ENCODE results near the gene C10orf143.

Gene C10orf143

DNA sequence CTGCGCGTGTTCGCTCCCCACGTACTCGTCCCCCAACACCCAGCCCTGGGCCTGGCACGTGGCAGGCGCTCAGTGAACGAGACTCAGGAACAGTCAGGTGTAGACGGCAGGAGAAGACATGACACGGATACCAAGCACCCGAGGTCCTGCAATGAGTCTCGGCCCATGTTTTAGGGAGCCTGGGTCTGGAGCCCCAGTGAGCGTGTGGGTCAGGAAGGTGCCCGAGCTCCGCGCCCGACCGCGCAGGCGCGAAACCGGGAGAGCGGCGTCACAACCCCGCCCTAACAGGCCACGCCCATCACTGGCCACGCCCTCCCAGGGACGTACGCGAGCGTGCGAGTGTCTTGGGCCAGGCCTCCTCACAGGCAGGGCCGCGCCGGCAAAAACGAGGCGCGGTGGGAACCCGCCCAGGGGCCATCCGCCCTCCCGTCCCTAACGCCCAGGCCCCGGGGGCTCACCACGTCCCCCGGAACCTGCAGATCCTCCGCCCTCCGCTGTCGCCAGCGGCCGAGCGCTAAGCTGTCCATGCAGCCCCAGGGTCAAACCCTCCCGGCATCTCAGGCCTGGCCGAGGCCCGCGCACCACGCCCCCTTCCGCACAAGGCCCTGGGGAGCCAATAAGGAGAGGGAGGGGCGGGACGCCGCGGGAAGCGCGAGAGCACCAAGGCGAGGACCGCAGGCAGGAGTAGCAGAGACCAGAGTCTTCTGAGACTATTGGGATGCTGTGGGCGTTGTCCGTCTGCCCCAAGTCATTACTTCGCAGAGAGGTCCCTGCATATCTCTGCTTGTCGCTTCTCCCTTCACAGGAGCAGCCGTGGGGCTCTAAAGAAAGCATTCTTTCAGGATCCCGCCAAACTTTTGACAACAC lies at the start of gene C10orf143:
Gene C10orf143 (minus strand): TSS at position 585 of the 867 bp plus-strand sequence. CDS start 58 bp downstream, at position 527.
- peak within 1 kb of the TSS; percentile 68 for H3K4me3 ChIP-seq (ENCODE audit: low read depth, low read length)
- in situ Hi-C loops (cut with HindIII; ENCODE audit: low sequenced_read_pairs): no loop called here
- TF ChIP-seq, protein P1, sequence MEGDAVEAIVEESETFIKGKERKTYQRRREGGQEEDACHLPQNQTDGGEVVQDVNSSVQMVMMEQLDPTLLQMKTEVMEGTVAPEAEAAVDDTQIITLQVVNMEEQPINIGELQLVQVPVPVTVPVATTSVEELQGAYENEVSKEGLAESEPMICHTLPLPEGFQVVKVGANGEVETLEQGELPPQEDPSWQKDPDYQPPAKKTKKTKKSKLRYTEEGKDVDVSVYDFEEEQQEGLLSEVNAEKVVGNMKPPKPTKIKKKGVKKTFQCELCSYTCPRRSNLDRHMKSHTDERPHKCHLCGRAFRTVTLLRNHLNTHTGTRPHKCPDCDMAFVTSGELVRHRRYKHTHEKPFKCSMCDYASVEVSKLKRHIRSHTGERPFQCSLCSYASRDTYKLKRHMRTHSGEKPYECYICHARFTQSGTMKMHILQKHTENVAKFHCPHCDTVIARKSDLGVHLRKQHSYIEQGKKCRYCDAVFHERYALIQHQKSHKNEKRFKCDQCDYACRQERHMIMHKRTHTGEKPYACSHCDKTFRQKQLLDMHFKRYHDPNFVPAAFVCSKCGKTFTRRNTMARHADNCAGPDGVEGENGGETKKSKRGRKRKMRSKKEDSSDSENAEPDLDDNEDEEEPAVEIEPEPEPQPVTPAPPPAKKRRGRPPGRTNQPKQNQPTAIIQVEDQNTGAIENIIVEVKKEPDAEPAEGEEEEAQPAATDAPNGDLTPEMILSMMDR (IDR thresholded peaks at IDR 0.05; ENCODE audit: low read depth, low read length, missing control alignments): no peak
- peak; percentile 94 for DNase-seq (ENCODE audit: low read depth)

DNA sequence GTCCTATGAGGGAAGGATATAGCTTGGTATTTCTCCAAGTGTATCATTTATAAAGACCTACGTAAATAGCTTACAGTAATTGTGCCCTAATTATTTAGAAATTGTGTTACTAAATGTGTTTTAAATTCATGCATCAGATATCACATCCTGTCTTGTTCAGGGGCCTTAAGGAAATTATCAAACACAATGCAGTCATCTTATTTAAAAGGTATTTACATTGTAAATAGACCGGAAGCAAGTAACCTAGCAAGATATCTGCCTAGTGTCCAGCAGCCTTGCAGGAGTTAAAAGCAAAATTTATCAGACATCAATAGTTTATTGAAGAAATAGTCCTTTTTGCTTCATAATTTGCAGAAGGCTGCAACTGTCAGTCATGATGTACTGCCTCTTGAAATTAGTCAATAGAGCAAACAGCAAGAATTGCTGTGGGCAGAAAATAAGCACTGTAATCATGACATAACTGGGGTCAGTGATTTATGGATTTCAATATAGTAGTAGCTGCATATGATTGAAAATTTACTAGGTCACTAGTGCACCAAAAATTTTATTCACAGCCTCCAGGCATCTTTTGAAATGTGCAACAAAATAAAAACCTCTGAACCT lies 48.7 kb upstream of the C10orf143 start:
- DNase-seq (ENCODE audit: low read depth): no peak
- no peak overlapping the region for H3K4me3 ChIP-seq (ENCODE audit: low read depth, low read length)
- in situ Hi-C loops (cut with HindIII; ENCODE audit: low sequenced_read_pairs): no loop called here
- TF ChIP-seq, protein P1 (IDR thresholded peaks at IDR 0.05; ENCODE audit: low read depth, low read length, missing control alignments): no peak

DNA sequence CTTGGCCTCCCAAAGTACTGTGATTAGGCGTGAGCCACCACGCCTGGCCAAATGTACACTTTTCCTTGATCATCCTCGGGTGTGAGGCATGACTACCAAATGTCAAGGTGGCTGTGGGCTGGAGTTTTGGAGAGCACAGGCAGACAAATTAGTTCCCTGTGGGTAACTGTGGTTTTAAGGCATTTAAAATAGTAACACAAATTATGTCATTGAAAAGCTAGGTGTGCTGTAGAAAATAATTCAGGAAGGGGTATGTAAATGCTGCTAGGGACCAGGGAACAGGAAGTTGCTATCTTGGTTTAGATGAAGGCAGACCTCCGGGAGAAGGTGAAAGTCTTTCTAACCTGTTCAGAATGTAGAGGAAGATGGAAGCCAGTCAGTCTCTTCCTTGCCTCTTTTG lies 35.4 kb upstream of the C10orf143 start:
- no peak for DNase-seq (ENCODE audit: low read depth)
- H3K4me3 ChIP-seq (ENCODE audit: low read depth, low read length): no peak overlapping the region
- TF ChIP-seq, protein P1 (IDR thresholded peaks at IDR 0.05; ENCODE audit: low read depth, low read length, missing control alignments): no peak
- in situ Hi-C loops (cut with HindIII; ENCODE audit: low sequenced_read_pairs): no loop called here

DNA sequence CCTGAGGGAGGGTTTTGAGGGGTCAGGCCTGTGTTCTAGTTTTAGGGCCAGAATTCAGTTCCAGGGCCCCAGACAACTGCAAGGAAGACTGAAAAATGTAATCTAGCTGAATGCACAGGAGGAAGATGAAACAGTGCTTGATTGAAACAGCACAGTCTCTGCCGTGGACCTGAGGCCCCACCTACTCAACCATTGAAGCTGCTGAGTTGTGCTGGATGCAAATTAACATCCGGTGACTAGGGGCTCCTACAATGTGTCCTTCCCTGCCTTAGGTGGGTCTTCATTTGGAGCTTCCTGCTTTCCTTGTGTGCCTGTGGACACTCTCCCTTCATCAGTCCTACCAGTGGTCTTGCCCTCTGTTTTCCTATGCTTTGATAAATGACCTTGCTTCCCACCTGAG lies 31.2 kb upstream of the C10orf143 start:
- H3K4me3 ChIP-seq (ENCODE audit: low read depth, low read length): no peak overlapping the region
- in situ Hi-C loops (cut with HindIII; ENCODE audit: low sequenced_read_pairs): loop anchor here (5.0 kb wide), 1 partner anchor 35 kb away; no protein-coding TSS in a partner anchor
- DNase-seq (ENCODE audit: low read depth): no peak
- TF ChIP-seq, protein P1 (IDR thresholded peaks at IDR 0.05; ENCODE audit: low read depth, low read length, missing control alignments): no peak

DNA sequence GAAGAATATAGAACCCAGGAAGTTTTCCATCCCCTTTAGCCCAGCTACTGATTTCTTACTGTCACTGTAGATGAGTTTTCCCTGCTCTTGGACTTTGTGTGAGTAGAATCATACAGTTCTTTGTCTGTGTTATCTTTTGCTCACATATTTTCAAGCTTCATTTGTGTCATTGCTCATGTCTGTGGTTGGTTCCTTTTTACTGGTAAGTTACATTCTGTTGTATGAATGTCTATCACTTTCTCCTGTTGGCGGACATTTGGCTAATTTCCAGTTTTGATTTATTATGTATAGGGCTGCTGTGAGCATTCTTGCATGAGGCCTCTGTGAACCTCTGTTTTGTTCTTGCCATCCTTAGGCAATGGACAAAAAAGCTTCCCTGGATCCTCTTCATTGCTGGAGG lies 30.8 kb upstream of the C10orf143 start:
- DNase-seq (ENCODE audit: low read depth): no peak
- TF ChIP-seq, protein P1 (IDR thresholded peaks at IDR 0.05; ENCODE audit: low read depth, low read length, missing control alignments): no peak
- H3K4me3 ChIP-seq (ENCODE audit: low read depth, low read length): no peak overlapping the region
- in situ Hi-C loops (cut with HindIII; ENCODE audit: low sequenced_read_pairs): loop anchor here (5.0 kb wide), 1 partner anchor 36 kb away; no protein-coding TSS in a partner anchor

DNA sequence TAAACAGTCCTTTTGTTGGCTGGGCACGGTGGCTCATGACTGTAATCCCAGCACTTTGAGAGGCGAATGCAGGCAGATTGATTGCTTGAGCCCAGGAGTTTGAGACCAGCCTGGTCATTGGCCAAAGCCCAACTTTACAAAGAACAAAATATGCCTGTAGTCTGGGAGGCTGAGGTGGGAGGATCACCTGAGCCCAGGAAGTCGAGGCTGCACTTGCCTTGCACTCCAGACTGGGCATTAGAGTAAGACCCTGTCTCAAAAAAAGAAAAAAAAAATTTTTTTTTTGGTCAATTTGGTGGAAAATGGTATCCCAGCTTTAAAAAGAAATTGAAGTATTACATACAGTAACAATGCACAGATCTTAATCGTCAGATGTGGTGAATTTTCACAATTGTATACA lies 30.4 kb upstream of the C10orf143 start:
- TF ChIP-seq, protein P1 (IDR thresholded peaks at IDR 0.05; ENCODE audit: low read depth, low read length, missing control alignments): no peak
- H3K4me3 ChIP-seq (ENCODE audit: low read depth, low read length): no peak overlapping the region
- in situ Hi-C loops (cut with HindIII; ENCODE audit: low sequenced_read_pairs): loop anchor here (5.0 kb wide), 1 partner anchor 36 kb away; no protein-coding TSS in a partner anchor
- DNase-seq (ENCODE audit: low read depth): no peak

Measured in astrocyte of the cerebellum (primary cell).